ENCODE data around the gene TPSD1. TPM values are rescaled to one million over a fixed set of nuclear protein-coding genes. Genes with fewer than 3 reads are reported as not detected.
"Not testable (repeated sequence)": the region's sequence is repeated elsewhere in the genome, so short reads cannot be mapped to it uniquely, and the experiment has no call there.

The TPSD1 gene
- total RNA-seq, 2 experiments from 2014 or later = not detected

DNA sequence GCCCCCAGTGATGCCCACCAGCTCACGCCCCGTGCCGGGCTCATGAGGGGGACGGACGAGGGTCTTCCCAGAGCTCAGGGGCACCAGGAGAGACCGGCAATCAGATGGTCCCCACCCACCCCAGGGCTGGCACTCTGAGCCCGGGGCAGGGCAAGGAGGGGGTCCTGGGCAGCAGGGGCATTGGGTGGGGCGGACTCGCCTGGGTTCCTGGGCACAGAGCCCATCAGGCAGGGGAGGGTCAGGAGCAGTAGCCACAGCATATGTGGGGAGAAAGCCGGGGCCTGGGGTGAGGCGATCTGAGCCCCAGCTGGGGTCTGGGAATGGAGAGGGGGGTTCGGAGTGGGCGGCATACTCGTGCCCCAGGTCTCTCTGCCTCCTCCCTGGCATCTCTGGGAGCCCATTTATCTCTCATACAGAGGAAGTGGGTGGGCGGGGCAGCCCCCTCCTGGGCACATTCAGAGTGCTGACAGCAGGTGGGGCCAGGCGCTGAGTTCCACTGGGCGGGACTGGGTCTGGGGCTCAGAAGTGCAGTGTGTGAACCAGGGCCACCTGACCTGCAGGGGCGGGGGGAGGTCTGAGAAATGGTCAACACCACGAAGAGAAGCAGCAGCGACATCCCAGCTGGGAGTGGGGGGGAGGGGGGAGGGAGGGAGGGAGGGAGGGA lies 33.1 kb downstream of the TPSD1 start:
- Mint-ChIP-seq H3K4me1 (peaks cover 3% of the 10 kb centered on the region), H3K27me3 (peaks cover 67% of the 10 kb centered on the region), H3K36me3 (no peaks in the 10 kb centered on the region), H3K27ac (no peak overlapping the region), H3K9me3 (no peaks in the 10 kb centered on the region), H3K4me3 (no peak overlapping the region)
- DNase-seq = no peak

- DNase-seq = no peak
- Mint-ChIP-seq H3K36me3 (no peaks in the 10 kb centered on the region), H3K27me3 (peaks cover 72% of the 10 kb centered on the region), H3K27ac (no peak overlapping the region), H3K4me1 (peaks cover 3% of the 10 kb centered on the region), H3K9me3 (no peaks in the 10 kb centered on the region), H3K4me3 (no peak overlapping the region)
Observed at GRCh38 chr16:1289477-1289866, 33.6 kb downstream of the TPSD1 start.

DNA sequence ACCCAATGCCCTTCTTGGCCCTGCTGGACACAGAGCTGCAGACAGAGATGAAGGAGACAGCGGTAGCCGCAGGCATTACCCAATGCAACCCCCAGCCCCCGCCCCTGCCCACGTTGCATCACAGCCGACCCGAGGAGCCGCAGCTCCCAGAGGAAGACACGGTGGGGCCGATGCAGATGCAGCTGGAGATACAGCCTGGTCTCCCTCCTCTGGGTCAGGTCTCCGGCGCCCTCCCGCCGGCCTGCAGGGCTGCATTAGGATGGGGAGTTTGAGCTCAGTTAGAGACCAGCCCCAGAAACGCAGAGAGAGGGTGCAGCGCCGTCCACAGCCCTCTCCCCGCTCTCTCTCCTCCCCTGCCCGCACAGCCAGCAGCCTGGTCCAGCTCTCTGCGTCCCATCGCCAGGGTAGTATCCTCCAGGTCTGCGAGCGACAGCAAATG lies 34.2 kb downstream of the TPSD1 start:
- H3K36me3 Mint-ChIP-seq = no peaks in the 10 kb centered on the region
- no peak for DNase-seq
- peaks cover 3% of the 10 kb centered on the region for H3K4me1 Mint-ChIP-seq
- no peak overlapping the region for H3K4me3 Mint-ChIP-seq
- peaks cover 73% of the 10 kb centered on the region for H3K27me3 Mint-ChIP-seq
- H3K27ac Mint-ChIP-seq = no peak overlapping the region
- H3K9me3 Mint-ChIP-seq = no peaks in the 10 kb centered on the region

- no peak for DNase-seq
- Mint-ChIP-seq H3K27ac (no peak overlapping the region), H3K36me3 (no peaks in the 10 kb centered on the region), H3K27me3 (peaks cover 71% of the 10 kb centered on the region), H3K9me3 (no peaks in the 10 kb centered on the region), H3K4me3 (no peak overlapping the region), H3K4me1 (peaks cover 3% of the 10 kb centered on the region)
Observed at GRCh38 chr16:1290860-1291575, 35.1 kb downstream of the TPSD1 start.

DNA sequence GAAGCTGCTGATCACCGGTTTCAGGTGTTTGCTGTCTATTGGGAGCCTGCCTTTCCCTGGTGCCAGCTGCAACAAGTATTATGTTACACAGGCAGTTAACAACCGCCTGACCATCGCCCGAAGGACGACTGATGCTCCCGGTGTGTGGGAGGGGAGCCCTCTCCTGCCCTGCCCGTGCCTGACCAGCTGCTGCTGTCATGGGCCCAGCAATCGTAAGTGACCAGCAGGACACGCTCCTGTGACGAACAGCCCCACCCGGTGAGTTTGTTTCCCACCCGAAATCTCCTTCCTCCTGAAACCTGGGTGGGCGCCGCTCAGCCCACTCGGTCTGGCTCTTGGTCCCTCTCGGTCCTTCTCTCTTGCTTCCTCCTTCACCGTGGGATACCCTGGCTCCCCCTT lies 35.7 kb downstream of the TPSD1 start:
- H3K36me3 Mint-ChIP-seq = no peaks in the 10 kb centered on the region
- H3K9me3 Mint-ChIP-seq = no peaks in the 10 kb centered on the region
- H3K27ac Mint-ChIP-seq = no peak overlapping the region
- H3K4me1 Mint-ChIP-seq = peaks cover 3% of the 10 kb centered on the region
- DNase-seq = no peak
- no peak overlapping the region for H3K4me3 Mint-ChIP-seq
- H3K27me3 Mint-ChIP-seq = peaks cover 66% of the 10 kb centered on the region

- H3K36me3 Mint-ChIP-seq, H3K27ac Mint-ChIP-seq, H3K4me1 Mint-ChIP-seq, H3K4me3 Mint-ChIP-seq, DNase-seq, H3K9me3 Mint-ChIP-seq: not testable (repeated sequence)
- H3K27me3 Mint-ChIP-seq = peaks cover 71% of the 10 kb centered on the region
Observed at GRCh38 chr16:1292208-1292607, 36.3 kb downstream of the TPSD1 start.

DNA sequence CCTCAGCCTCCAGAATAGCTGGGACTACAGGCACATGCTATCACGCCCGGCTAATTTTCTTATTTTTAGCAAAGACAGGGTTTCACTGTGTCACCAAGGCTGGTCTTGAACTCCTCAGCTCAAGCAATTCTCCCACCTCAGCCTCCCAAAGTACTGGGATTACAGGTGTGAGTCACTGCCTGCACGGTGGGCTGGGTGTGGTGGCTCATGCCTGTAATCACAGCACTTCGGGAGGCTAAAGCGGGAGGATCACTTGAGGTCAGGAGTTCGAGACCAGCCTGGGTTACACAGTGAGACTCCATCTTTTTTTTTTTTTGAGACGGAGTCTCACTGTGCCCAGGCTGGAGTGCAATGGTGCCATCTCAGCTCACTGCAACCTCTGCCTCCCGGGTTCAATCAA lies 36.9 kb downstream of the TPSD1 start:
- not testable (repeated sequence) for H3K9me3 Mint-ChIP-seq, H3K4me1 Mint-ChIP-seq, H3K4me3 Mint-ChIP-seq, H3K36me3 Mint-ChIP-seq, H3K27ac Mint-ChIP-seq, DNase-seq
- peaks cover 68% of the 10 kb centered on the region for H3K27me3 Mint-ChIP-seq

DNA sequence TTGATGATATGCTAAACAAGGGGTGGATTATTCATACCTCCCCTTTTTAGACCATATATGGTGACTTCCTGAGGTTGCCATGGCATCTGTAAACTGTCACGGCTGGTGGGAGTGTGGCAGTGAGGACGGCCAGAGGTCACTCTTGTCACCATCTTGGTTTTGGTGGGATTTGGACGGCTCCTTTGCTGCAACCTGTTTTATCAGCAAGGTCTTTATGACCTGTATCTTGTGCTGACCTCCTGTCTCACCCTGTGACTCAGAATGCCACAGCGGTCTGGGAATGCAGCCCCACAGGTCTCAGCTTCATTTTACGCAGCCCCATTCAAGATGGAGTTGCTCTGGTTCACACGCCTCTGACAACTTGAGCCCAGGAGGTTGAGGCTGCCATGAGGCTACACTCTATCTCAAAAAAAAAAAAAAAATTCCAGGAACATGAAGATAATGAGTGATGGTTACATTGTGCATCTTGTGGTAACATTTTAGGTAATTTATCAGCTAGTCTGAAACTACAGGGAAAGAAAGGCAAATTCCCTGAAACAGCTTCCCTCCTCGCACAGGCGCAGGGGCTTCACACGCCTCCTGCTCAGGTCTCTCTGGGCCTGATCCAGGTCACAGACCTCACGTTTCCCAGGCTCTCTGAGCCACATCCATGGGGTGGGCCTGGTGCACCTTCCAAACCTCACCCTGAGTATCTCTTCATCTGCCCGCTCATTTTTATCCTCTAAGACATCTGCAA lies 38.2 kb downstream of the TPSD1 start:
- no peaks in the 10 kb centered on the region for H3K36me3 Mint-ChIP-seq
- H3K27ac Mint-ChIP-seq = no peak overlapping the region
- H3K27me3 Mint-ChIP-seq = peaks cover 58% of the 10 kb centered on the region
- H3K4me1 Mint-ChIP-seq = peaks cover 3% of the 10 kb centered on the region
- no peak for DNase-seq
- no peaks in the 10 kb centered on the region for H3K9me3 Mint-ChIP-seq
- H3K4me3 Mint-ChIP-seq = no peak overlapping the region

DNA sequence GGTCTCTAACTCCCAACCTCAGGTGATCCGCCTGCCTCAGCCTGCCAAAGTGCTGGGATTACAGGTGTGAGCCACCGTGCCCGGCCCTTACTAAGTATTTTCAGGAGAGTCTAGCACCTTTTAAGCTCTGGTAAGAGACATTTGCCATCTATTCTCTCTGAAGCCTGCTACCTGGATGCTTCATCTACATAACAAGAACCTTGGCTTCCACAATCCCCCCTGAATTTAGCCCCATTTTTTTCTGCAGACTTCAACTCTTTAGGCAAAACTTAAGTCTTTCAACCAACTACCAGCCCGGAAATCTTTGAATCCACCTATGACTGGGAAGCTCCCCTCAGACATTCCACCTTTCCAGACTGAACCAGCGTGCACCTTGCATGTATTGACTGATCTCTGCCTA lies 39.6 kb downstream of the TPSD1 start:
- no peak overlapping the region for H3K4me3 Mint-ChIP-seq
- no peak overlapping the region for H3K27ac Mint-ChIP-seq
- H3K4me1 Mint-ChIP-seq = peaks cover 2% of the 10 kb centered on the region
- H3K9me3 Mint-ChIP-seq = no peaks in the 10 kb centered on the region
- DNase-seq = no peak
- peaks cover 50% of the 10 kb centered on the region for H3K27me3 Mint-ChIP-seq
- H3K36me3 Mint-ChIP-seq = no peaks in the 10 kb centered on the region

DNA sequence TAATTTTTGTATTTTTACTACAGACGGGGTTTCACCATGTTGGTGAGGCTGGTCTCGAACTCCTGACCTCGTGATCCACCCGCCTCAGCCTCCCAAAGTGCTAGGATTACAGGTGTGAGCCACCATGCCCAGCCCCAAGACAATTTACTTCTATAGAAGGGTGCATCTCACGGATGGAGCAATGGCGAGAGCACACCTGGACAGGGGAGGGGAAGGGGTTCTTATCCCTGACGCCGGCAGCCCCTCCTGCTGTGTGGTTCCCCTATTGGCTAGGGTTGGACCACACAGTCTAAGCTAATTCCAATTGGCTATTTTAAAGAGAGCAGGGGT lies 40.8 kb downstream of the TPSD1 start:
- not testable (repeated sequence) for H3K4me1 Mint-ChIP-seq, H3K9me3 Mint-ChIP-seq, H3K27ac Mint-ChIP-seq, H3K4me3 Mint-ChIP-seq, DNase-seq, H3K36me3 Mint-ChIP-seq
- H3K27me3 Mint-ChIP-seq = peaks cover 39% of the 10 kb centered on the region

- no peak for DNase-seq
- Mint-ChIP-seq H3K27ac (no peak overlapping the region), H3K4me1 (peaks cover 6% of the 10 kb centered on the region), H3K27me3 (peaks cover 34% of the 10 kb centered on the region), H3K4me3 (no peak overlapping the region), H3K36me3 (no peaks in the 10 kb centered on the region), H3K9me3 (no peaks in the 10 kb centered on the region)
Observed at GRCh38 chr16:1297018-1297696, 41.3 kb downstream of the TPSD1 start.

GRCh38 chr16:1298406-1298805 lies 42.5 kb downstream of the TPSD1 start:
- H3K4me3 Mint-ChIP-seq = no peak overlapping the region
- H3K27me3 Mint-ChIP-seq = peaks cover 23% of the 10 kb centered on the region
- no peak for DNase-seq
- peaks cover 9% of the 10 kb centered on the region for H3K4me1 Mint-ChIP-seq
- no peaks in the 10 kb centered on the region for H3K9me3 Mint-ChIP-seq
- H3K27ac Mint-ChIP-seq = no peak overlapping the region
- no peaks in the 10 kb centered on the region for H3K36me3 Mint-ChIP-seq

DNA sequence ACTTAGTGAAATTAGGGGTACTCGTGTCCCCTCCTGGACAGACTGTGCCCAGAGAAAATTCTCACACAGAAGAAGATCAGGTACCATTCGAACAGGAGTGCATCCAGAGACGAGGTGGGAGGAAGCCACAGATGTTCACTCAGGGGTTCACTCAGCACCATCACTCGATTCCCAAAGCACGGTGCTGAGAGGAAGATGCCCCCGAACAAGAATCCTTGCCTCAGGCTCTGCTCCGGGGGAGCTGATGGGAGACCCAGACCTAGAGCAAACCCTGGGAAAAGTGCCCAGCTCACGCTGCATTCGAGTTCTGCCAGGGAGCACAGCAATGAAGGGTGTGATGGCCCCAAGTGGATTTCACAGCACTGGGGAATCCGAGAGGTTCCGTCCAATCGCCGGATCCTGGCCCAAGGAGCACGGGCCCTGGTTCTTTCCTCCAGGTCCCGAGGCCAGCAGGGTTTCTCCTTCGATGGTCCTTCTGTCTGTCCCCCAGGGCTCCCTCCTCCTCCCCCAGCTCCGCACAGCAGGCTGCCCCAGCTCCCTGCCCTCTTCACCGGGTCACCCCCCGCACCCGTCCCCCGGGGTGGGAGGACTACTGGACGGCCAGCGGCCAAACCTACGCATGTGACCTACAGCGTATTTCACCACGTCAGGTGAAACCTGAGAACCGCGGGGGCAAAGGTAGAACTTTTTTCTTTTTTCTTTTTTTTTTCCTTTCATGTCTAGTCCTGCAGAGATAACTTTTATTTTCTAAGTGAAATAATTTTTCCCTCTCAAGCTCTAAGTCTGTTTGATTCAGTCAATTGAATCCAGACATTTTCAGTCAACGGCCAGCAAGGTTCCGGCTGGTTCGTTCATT lies 43.4 kb downstream of the TPSD1 start:
- DNase-seq = no peak
- peaks cover under 1% of the 10 kb centered on the region for H3K9me3 Mint-ChIP-seq
- peaks cover 17% of the 10 kb centered on the region for H3K27me3 Mint-ChIP-seq
- H3K4me3 Mint-ChIP-seq = no peak overlapping the region
- H3K36me3 Mint-ChIP-seq = no peaks in the 10 kb centered on the region
- H3K27ac Mint-ChIP-seq = no peak overlapping the region
- peaks cover 18% of the 10 kb centered on the region for H3K4me1 Mint-ChIP-seq

DNA sequence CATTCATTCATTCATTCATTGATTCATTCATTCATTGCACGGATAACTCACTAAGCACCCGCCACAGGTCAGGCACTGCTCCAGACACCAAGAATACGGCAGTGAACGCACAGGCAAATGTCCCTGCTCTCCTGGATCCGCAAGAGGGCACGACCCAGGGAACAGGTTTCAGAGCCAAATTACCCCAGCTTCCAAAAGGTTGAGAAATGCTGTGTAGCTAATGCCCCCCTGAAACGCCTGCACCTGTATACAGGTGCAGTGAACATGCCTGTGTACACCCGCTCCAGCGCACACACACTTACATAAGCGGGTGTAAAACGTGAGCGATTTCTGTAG lies 44.0 kb downstream of the TPSD1 start:
- Mint-ChIP-seq H3K9me3 (peaks cover 3% of the 10 kb centered on the region), H3K27ac (no peak overlapping the region), H3K4me1 (peaks cover 23% of the 10 kb centered on the region), H3K36me3 (no peaks in the 10 kb centered on the region), H3K4me3 (no peak overlapping the region), H3K27me3 (peaks cover 13% of the 10 kb centered on the region)
- no peak for DNase-seq

All from activated naive CD8-positive, alpha-beta T cell treated with anti-CD3 and anti-CD28 coated beads for 36 hours (primary cell).